NCI-H82 treated with DMSO at 0.1 percent for 48 hours (cell line): ENCODE measurements around the gene ZC3H10.

Experiments
- DNase-seq: peaks from one replicate; lab custom pipeline; 2025; ENCODE audit not compliant: unreplicated experiment; lab: John Stamatoyannopoulos, UW

ZC3H10 gene

DNA sequence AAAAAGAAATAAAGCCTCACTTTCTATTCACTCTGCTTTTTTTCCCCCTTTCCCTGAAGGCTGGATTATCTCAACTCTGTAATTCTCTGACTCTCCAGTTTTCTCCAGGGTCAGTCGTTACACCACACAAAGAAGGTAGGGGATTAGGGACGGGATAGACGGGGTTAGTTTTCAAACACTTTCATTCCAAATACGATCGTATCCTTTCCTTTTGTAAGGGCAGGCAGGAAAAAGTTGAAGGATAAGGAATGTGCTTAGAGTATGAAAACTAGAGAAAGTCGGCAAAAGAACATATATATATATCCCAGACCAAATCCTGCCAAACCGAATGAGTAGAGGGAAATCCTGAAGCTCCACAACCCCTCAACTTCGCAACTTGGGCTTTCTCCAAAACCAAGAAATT, 9.4 kb downstream of the ZC3H10 start:
- DNase-seq = peak; percentile 59

DNA sequence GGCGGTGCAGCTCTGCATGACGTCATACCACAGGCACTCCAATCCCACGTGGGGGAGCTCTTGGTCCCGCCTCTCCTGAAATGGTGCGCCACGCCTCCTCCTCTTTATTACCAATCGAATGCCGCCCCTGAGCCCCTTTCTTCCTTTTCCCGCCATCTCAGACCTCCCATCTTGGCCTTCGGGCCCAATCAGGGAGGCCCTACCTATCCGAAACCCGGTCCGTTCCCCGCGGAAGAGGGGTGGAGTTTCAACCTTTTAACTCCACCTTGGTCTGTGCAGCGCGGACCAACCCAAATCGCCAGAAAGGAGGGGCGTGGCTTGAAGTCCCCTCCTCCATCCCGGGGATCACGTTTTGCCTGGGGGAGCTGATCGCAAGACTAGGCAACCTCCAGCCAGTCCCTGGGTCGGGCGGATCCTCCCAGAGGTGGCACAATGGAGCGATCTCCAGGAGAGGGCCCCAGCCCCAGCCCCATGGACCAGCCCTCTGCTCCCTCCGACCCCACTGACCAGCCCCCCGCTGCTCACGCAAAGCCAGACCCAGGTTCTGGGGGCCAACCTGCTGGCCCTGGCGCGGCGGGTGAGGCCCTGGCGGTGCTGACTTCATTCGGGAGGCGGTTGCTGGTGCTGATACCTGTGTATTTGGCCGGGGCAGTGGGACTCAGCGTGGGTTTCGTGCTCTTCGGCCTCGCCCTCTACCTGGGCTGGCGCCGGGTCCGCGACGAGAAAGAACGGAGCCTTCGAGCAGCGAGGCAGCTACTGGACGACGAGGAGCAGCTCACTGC, 10.0 kb downstream of the ZC3H10 start, which contains the start of gene ESYT1:
TSS of gene ESYT1 (plus strand) at position 380 of the 782 bp plus-strand sequence. CDS start at position 433, 53 bp downstream.
- peak; percentile 99 for DNase-seq

GRCh38 chr12:56128670-56129205, 10.7 kb downstream of the ZC3H10 start:
- no peak for DNase-seq

- peak; percentile 14 for DNase-seq
These were observed 11.3 kb downstream of the ZC3H10 start for GRCh38 chr12:56129206-56129941.

DNA sequence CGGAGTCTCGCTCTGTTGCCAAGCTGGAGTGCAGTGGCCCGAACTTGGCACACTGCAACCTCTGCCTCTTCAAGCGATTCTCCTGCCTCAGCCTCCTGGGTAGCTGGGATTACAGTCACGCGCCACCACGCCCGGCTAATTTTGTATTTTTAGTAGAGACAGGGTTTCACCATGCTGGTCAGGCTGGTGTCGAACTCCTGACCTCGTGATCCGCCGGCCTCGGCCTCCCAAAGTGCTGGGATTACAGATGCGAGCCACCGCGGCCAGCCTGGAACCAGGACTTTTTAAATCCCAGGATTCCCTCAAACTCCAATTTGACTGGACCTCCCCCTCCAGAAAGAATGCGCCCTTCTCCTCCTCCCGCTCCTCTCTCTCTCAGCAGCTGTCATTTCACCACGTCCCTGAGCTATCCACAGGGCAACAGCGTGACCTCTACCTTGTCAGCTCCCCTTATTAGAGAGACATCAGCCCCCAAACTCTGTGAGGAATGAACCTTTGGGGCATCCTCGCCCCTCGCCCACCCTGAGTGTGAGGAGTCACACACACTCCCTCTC, 12.0 kb downstream of the ZC3H10 start:
- DNase-seq = no peak

GRCh38 chr12:56130876-56131275, 12.8 kb downstream of the ZC3H10 start:
- no peak for DNase-seq

- DNase-seq = no peak
These were observed 16.8 kb downstream of the ZC3H10 start for GRCh38 chr12:56134897-56135296.

DNA sequence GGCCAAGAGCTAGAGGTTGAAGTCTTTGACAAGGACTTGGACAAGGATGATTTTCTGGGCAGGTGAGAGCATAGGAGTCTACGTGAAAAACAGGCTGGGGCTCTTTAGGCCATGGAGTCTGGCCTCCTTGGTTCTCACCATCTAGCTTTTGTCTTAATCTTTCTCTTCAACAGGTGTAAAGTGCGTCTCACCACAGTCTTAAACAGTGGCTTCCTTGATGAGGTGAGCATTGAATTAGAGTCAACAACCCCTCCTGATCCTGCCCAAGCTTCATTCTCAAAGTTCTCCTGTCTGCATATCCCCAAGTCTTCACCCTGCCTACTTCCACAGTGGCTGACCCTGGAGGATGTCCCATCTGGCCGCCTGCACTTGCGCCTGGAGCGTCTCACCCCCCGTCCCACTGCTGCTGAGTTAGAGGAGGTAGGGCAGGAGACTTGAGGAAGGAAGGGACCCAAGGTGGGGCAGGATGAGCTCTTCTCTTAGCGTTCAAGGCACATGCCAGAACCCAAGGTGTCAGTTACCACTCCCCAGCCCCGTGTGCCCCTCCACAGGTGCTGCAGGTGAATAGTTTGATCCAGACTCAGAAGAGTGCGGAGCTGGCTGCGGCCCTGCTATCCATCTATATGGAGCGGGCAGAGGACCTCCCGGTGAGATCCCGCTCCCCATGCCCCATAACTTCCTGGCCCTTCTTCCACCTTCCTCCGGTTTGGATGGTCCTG, 19.9 kb downstream of the ZC3H10 start:
- DNase-seq = no peak

- DNase-seq = no peak
These were observed 24.1 kb downstream of the ZC3H10 start for GRCh38 chr12:56141946-56142784.

DNA sequence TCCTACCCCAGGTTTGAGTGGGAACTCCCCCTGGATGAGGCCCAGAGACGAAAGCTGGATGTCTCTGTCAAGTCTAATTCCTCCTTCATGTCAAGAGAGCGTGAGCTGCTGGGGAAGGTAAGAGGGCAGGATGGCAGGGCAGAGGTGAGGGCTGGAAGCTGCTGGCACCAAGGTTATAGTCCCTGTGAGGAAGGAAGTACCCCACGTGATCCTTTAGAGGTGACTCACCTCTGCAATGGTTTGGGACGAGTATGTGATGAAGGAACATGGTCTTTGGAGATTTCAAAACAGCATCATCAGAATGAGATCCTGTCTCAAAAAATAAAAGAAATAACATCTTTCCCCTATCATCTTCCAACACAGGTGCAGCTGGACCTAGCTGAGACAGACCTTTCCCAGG, 25.2 kb downstream of the ZC3H10 start:
- no peak for DNase-seq

GRCh38 chr12:56143870-56144269, 25.8 kb downstream of the ZC3H10 start:
- DNase-seq = no peak

DNA sequence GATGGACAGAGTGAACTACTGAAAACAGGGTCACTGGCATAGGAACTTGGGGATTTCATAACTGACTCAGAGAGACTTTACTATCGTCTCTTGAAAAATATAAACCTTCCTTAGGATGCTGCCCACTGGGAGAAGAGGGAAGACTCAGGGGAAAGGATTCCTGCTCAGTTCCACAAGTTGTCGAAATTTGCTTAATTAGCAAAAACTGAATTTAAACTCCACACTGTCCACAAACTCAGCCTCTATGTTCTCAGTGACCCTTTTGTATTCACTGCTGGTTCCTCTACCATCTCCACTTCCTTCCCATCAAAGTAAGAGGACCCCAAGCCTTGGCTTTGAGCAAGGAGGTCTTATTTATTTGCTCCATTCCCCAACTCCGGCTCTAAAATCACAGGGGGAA, 27.2 kb downstream of the ZC3H10 start:
- no peak for DNase-seq

- DNase-seq = no peak
These were observed 28.7 kb downstream of the ZC3H10 start for GRCh38 chr12:56146492-56147460.

- DNase-seq = no peak
These were observed 32.5 kb downstream of the ZC3H10 start for GRCh38 chr12:56150563-56150962.

- DNase-seq = no peak
These were observed 33.6 kb downstream of the ZC3H10 start for GRCh38 chr12:56151672-56152131.

GRCh38 chr12:56152132-56152755, 34.2 kb downstream of the ZC3H10 start, which contains the start of gene MYL6B:
Gene MYL6B, plus strand, starts transcription at chr12:56152587. Its CDS starts 1,332 bp downstream, at chr12:56153919.
- DNase-seq = peak; percentile 69

GRCh38 chr12:56152756-56153677, 35.0 kb downstream of the ZC3H10 start:
- no peak for DNase-seq
